Fibroblast of lung (primary cell): ENCODE data around the gene USF1. TPM values are rescaled to one million over a fixed set of nuclear protein-coding genes. Genes with fewer than 3 reads are reported as not detected.

Experiments
- DNase-seq, 2 donors: peaks; one replicate each; pipeline versions ENCODE4 v3.0.0 to v3.0.0-alpha.2; 2010; ENCODE audit warnings: low read depth in 2 of 2
- H2AFZ ChIP-seq: 2 replicates; pipeline ENCODE4 v1.5.1; 2012; ENCODE audit warnings: low read length, control low read depth, inconsistent platforms
- H3K27ac ChIP-seq: 2 replicates; pipeline ENCODE4 v1.5.1; 2011; ENCODE audit warnings: low read length, control low read depth; ENCODE audit not compliant: insufficient read depth
- H3K27me3 ChIP-seq: 2 replicates; pipeline ENCODE4 v1.5.1; 2011; ENCODE audit warnings: mild to moderate bottlenecking, low read length; ENCODE audit not compliant: control insufficient read depth, insufficient read depth
- H3K36me3 ChIP-seq: 2 replicates; pipeline ENCODE4 v1.5.1; 2011; ENCODE audit warnings: low read length; ENCODE audit not compliant: control insufficient read depth, insufficient read depth
- H3K4me1 ChIP-seq: 2 replicates; pipeline ENCODE4 v1.5.1; 2011; ENCODE audit warnings: low read length; ENCODE audit not compliant: control insufficient read depth, insufficient read depth; ENCODE audit errors: extremely low read depth
- H3K4me2 ChIP-seq: 2 replicates; pipeline ENCODE4 v1.5.1; 2011; ENCODE audit warnings: low read length, control low read depth; ENCODE audit not compliant: insufficient read depth; ENCODE audit errors: extremely low read depth
- H3K4me3 ChIP-seq, 4 experiments: fragments of 200-600 bp in 1 of 4; sonication (generic) in 1 of 4; replicated peaks in 1 of 4; 2 replicates each; pipeline ENCODE4 v1.5.1; 2011 to 2016; ENCODE audit warnings: low read length in 4 of 4, low read depth in 3 of 4, mild to moderate bottlenecking in 3 of 4, control low read depth in 2 of 4, inconsistent platforms in 1 of 4, mixed read lengths in 1 of 4; ENCODE audit not compliant: insufficient read depth in 1 of 4; ENCODE audit errors: control extremely low read depth in 1 of 4
- H3K79me2 ChIP-seq: 2 replicates; pipeline ENCODE4 v1.5.1; 2012; ENCODE audit warnings: mild to moderate bottlenecking, low read length, inconsistent platforms; ENCODE audit not compliant: control insufficient read depth, insufficient read depth
- H3K9ac ChIP-seq: 2 replicates; pipeline ENCODE4 v1.5.1; 2011; ENCODE audit warnings: mild to moderate bottlenecking, low read length, control low read depth; ENCODE audit not compliant: insufficient read depth
- H3K9me3 ChIP-seq: 2 replicates; pipeline ENCODE4 v1.5.1; 2012; ENCODE audit warnings: low read depth, low read length; ENCODE audit not compliant: control insufficient read depth, insufficient read depth
- H4K20me1 ChIP-seq: 2 replicates; pipeline ENCODE4 v1.5.1; 2011; ENCODE audit warnings: low read length; ENCODE audit not compliant: control insufficient read depth, insufficient read depth; ENCODE audit errors: extremely low read depth
- EZH2 ChIP-seq: IDR thresholded peaks from 2 replicates; pipeline ENCODE4 v1.5.1; 2012; ENCODE audit warnings: low read length, control low read depth, mild to moderate bottlenecking; ENCODE audit errors: missing control alignments
- polyA plus RNA-seq, 2 donors: library from polyadenylated mRNA; depleted of rRNA in 1 of 2; stranded (reverse) in 1 of 2; unstranded in 1 of 2; fragments of >200 nt; gene quantifications; 2 replicates each; pipeline ENCODE4 v1.2.1, GENCODE V29; 2011 to 2012; ENCODE audit warnings: missing spikeins in 1 of 2
- total RNA-seq: library from RNA; depleted of rRNA; stranded (reverse); fragments of >200 nt; gene quantifications from 2 replicates; pipeline ENCODE4 v1.2.1, GENCODE V29; 2014
- TF ChIP-seq, protein P1 (sequence below), 2 donors: IDR thresholded peaks in 1 of 2; conservative IDR thresholded peaks in 1 of 2; 1 replicate in 1 of 2; 2 replicates in 1 of 2; pipeline ENCODE4 v1.5.1; 2011 to 2012; ENCODE audit warnings: low read length in 2 of 2, control low read depth in 1 of 2, inconsistent platforms in 1 of 2, low read depth in 1 of 2, mild to moderate bottlenecking in 1 of 2

The USF1 gene
- total and polyA plus RNA-seq, 2 donors (not counting 1 experiment from before 2014, with no cell fraction given), result 23.9 to 80.1 TPM

- Histone ChIP-seq H3K27me3 (no peaks in the 10 kb centered on the region), H3K4me3 (no peak overlapping the region), H4K20me1 (no peaks in the 10 kb centered on the region), H3K4me2 (no peak overlapping the region), H3K27ac (no peak overlapping the region), H3K36me3 (no peaks in the 10 kb centered on the region), H3K79me2 (no peaks in the 10 kb centered on the region), H2AFZ (no peak overlapping the region), H3K9me3 (no peaks in the 10 kb centered on the region), H3K9ac (no peak overlapping the region), H3K4me1 (peaks cover 15% of the 10 kb centered on the region)
- no peak for DNase-seq
- no peak for TF ChIP-seq EZH2
- TF ChIP-seq, protein P1, sequence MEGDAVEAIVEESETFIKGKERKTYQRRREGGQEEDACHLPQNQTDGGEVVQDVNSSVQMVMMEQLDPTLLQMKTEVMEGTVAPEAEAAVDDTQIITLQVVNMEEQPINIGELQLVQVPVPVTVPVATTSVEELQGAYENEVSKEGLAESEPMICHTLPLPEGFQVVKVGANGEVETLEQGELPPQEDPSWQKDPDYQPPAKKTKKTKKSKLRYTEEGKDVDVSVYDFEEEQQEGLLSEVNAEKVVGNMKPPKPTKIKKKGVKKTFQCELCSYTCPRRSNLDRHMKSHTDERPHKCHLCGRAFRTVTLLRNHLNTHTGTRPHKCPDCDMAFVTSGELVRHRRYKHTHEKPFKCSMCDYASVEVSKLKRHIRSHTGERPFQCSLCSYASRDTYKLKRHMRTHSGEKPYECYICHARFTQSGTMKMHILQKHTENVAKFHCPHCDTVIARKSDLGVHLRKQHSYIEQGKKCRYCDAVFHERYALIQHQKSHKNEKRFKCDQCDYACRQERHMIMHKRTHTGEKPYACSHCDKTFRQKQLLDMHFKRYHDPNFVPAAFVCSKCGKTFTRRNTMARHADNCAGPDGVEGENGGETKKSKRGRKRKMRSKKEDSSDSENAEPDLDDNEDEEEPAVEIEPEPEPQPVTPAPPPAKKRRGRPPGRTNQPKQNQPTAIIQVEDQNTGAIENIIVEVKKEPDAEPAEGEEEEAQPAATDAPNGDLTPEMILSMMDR (conservative IDR thresholded peaks at IDR 0.05 in 1 of 2, IDR thresholded peaks at IDR 0.05 in 1 of 2; ENCODE audit: low read depth in 1 of 2, low read length in 2 of 2), result no peak
Measured at GRCh38 chr1:161079436-161080110, 33.8 kb upstream of the USF1 start.

DNA sequence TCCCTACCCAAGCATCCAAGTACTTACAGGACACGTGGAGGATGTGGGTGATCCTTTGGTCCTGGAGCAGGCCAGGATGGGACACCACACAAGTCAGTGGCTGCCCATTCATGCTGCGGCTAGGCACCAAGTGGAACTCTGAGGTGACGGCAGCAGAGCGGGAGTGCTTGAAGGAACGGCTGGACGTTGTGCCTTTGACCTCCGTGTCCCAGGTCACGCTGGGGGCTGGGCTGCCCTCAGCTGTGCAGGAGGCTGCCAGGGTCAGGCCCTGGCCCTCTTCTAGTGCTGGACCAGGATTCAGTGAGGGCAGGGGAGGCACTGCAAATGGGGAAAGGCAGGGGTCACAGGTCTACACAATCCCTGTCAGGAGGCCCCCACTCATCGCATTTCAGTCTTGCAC lies 31.6 kb upstream of the USF1 start:
- H3K79me2 ChIP-seq, result no peaks in the 10 kb centered on the region
- TF ChIP-seq EZH2, result no peak
- TF ChIP-seq, protein P1 (conservative IDR thresholded peaks at IDR 0.05 in 1 of 2, IDR thresholded peaks at IDR 0.05 in 1 of 2; ENCODE audit: low read depth in 1 of 2, low read length in 2 of 2), result no peak
- no peak overlapping the region for H3K4me3 ChIP-seq
- no peaks in the 10 kb centered on the region for H3K4me1 ChIP-seq
- no peak overlapping the region for H3K27ac ChIP-seq
- H3K36me3 ChIP-seq, result no peaks in the 10 kb centered on the region
- H3K4me2 ChIP-seq, result no peak overlapping the region
- H3K9me3 ChIP-seq, result no peaks in the 10 kb centered on the region
- H3K27me3 ChIP-seq, result no peaks in the 10 kb centered on the region
- H4K20me1 ChIP-seq, result no peaks in the 10 kb centered on the region
- H2AFZ ChIP-seq, result no peak overlapping the region
- no peak overlapping the region for H3K9ac ChIP-seq
- DNase-seq, result no peak

DNA sequence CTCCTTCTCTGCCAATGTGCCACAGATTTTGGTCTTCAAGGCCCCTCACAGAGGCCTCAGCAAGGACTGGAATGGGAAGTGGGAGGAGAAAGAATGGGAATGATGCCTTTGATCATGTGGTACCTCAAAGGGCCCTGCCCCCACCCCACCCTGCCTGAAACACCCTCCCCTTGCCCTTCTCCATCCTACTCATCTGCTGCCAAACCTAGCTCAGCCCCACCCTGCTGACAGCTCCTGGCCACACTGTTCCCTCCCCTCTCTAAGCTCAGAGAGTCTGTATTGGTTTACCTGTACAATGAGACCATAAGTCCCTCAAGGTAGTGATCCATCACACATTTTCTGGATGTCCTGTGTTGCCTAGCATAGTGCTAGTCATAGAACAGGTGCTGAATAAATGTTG lies 30.6 kb upstream of the USF1 start:
- Histone ChIP-seq H3K4me3 (no peak overlapping the region), H3K4me2 (no peak overlapping the region), H3K27me3 (no peaks in the 10 kb centered on the region), H3K27ac (no peak overlapping the region), H2AFZ (no peak overlapping the region), H3K4me1 (no peaks in the 10 kb centered on the region), H3K36me3 (no peaks in the 10 kb centered on the region), H3K9me3 (no peaks in the 10 kb centered on the region), H3K79me2 (no peaks in the 10 kb centered on the region), H4K20me1 (no peaks in the 10 kb centered on the region), H3K9ac (no peak overlapping the region)
- TF ChIP-seq EZH2, result no peak
- TF ChIP-seq, protein P1 (conservative IDR thresholded peaks at IDR 0.05 in 1 of 2, IDR thresholded peaks at IDR 0.05 in 1 of 2; ENCODE audit: low read depth in 1 of 2, low read length in 2 of 2), result no peak
- no peak for DNase-seq
